GM18873 (cell line): ENCODE data around the gene PHYH.

Experiments
- ATAC-seq: cut with Tn5 transposase; IDR thresholded peaks from one replicate; pipeline ENCODE4 v1.9.1; 2021; ENCODE audit warnings: mild to moderate bottlenecking, moderate library complexity, moderate number of reproducible peaks; ENCODE audit not compliant: unreplicated experiment, low FRiP score

The PHYH gene

GRCh38 chr10:13231808-13232207, 68.1 kb downstream of the PHYH start:
- ATAC-seq, result no peak

GRCh38 chr10:13231190-13231589, 68.7 kb downstream of the PHYH start:
- ATAC-seq, result no peak
